Esophagus (tissue), 2 donors: Measurements from ENCODE around the gene TCERG1L. TPM values are rescaled to one million over a fixed set of nuclear protein-coding genes. Genes with fewer than 3 reads are reported as not detected.

ENCODE experiments used
- H3K27ac ChIP-seq, 2 donors: one replicate each; pipeline ENCODE4 v1.5.1; 2013; ENCODE audit warnings: low read depth in 2 of 2, mild to moderate bottlenecking in 2 of 2, inconsistent platforms in 1 of 2, low read length in 1 of 2, moderate library complexity in 1 of 2
- H3K27me3 ChIP-seq, 2 donors: one replicate each; pipeline ENCODE4 v1.6.1; 2013; ENCODE audit warnings: low read length in 2 of 2, control low read depth in 1 of 2, mild to moderate bottlenecking in 1 of 2; ENCODE audit not compliant: insufficient read depth in 2 of 2, control insufficient read depth in 1 of 2
- H3K36me3 ChIP-seq, 2 donors: one replicate each; pipeline ENCODE4 v1.6.1; 2013; ENCODE audit warnings: low read length in 1 of 2; ENCODE audit not compliant: control insufficient read depth in 2 of 2, insufficient read depth in 2 of 2
- H3K4me1 ChIP-seq, 2 donors: one replicate each; pipeline ENCODE4 v1.6.1; 2013; ENCODE audit warnings: low read length in 1 of 2; ENCODE audit not compliant: control insufficient read depth in 2 of 2, insufficient read depth in 2 of 2
- H3K4me3 ChIP-seq, 2 donors: one replicate each; pipeline ENCODE4 v1.5.1; 2013; ENCODE audit warnings: low read length in 2 of 2, mild to moderate bottlenecking in 2 of 2, low read depth in 1 of 2, moderate library complexity in 1 of 2
- H3K9me3 ChIP-seq, 2 donors: one replicate each; pipeline ENCODE4 v1.6.1; 2013; ENCODE audit warnings: mild to moderate bottlenecking in 2 of 2, low read depth in 1 of 2, low read length in 1 of 2, moderate library complexity in 1 of 2; ENCODE audit not compliant: control insufficient read depth in 2 of 2, insufficient read depth in 1 of 2
- WGBS, 2 donors: extraction: QIAGEN DNeasy Blood & Tissue Kit; methylation state at CpG; one replicate each; pipeline ENCODE4 v1.1.7; 2013; 5-methylcytosine and 5-hydroxymethylcytosine counted together
- polyA plus RNA-seq, 2 donors: library from polyadenylated mRNA; stranded (reverse); fragments of 200-250 nt; gene quantifications; one replicate each; pipeline ENCODE4 v1.2.3, GENCODE V29; 2013
- donor health status: healthy with polysubstance abuse.
- donor health status: Bipolar disorder and iron deficiency.

TCERG1L gene
- polyA plus RNA-seq, 2 donors: 0.48 TPM; not detected in 1

GRCh38 chr10:131149586-131149985, 161.9 kb downstream of the TCERG1L start:
- no peak overlapping the region for H3K4me3 ChIP-seq
- no peaks in the 10 kb centered on the region for H3K36me3 ChIP-seq
- H3K4me1 ChIP-seq: no peaks in the 10 kb centered on the region
- peaks cover 3% of the 10 kb centered on the region in 2 donors for H3K9me3 ChIP-seq
- no peaks in the 10 kb centered on the region for H3K27me3 ChIP-seq
- no peak overlapping the region for H3K27ac ChIP-seq
- 82 to 87% methylated on average over 10 of the region's 10 CpGs for WGBS, 2 donors

- no peaks in the 10 kb centered on the region for H3K4me1 ChIP-seq
- H3K27me3 ChIP-seq: no peaks in the 10 kb centered on the region
- H3K27ac ChIP-seq: no peak overlapping the region
- no peaks in the 10 kb centered on the region for H3K36me3 ChIP-seq
- WGBS, 2 donors: 72 to 91% methylated on average over 3 of the region's 3 CpGs
- H3K9me3 ChIP-seq: peaks cover 3% of the 10 kb centered on the region in 2 donors
- H3K4me3 ChIP-seq: no peak overlapping the region
These were observed 162.4 kb downstream of the TCERG1L start for GRCh38 chr10:131149111-131149510.

- Histone ChIP-seq H3K27ac (no peak overlapping the region), H3K36me3 (no peaks in the 10 kb centered on the region), H3K27me3 (no peaks in the 10 kb centered on the region), H3K9me3 (peaks cover 3% of the 10 kb centered on the region in 2 donors), H3K4me1 (no peaks in the 10 kb centered on the region), H3K4me3 (no peak overlapping the region)
- WGBS, 2 donors: 84 to 94% methylated on average over 3 of the region's 3 CpGs
These were observed 163.3 kb downstream of the TCERG1L start for GRCh38 chr10:131148270-131148669.

GRCh38 chr10:131147301-131147975, 164.1 kb downstream of the TCERG1L start:
- peaks cover 3% of the 10 kb centered on the region in 2 donors for H3K9me3 ChIP-seq
- H3K36me3 ChIP-seq: no peaks in the 10 kb centered on the region
- WGBS, 2 donors: 66 to 68% methylated on average over 27 of the region's 27 CpGs

GRCh38 chr10:131146790-131147189, 164.7 kb downstream of the TCERG1L start:
- Histone ChIP-seq H3K4me1 (no peaks in the 10 kb centered on the region), H3K4me3 (no peak overlapping the region), H3K36me3 (no peaks in the 10 kb centered on the region), H3K27me3 (no peaks in the 10 kb centered on the region), H3K9me3 (peaks cover 2 to 3% of the 10 kb centered on the region in 2 donors), H3K27ac (no peak overlapping the region)
- 71 to 75% methylated on average over 9 of the region's 9 CpGs for whole genome bisulfite sequencing, 2 donors

More at GRCh38 chr10:131147301-131147975, 164.1 kb downstream of the TCERG1L start:
- no peak overlapping the region for H3K27ac ChIP-seq
- H3K4me3 ChIP-seq: no peak overlapping the region
- no peaks in the 10 kb centered on the region for H3K27me3 ChIP-seq
- H3K4me1 ChIP-seq: no peaks in the 10 kb centered on the region

- Histone ChIP-seq H3K36me3 (no peaks in the 10 kb centered on the region), H3K27ac (no peak overlapping the region), H3K4me3 (no peak overlapping the region), H3K9me3 (peaks cover 2 to 3% of the 10 kb centered on the region in 2 donors), H3K4me1 (no peaks in the 10 kb centered on the region), H3K27me3 (no peaks in the 10 kb centered on the region)
- 67 to 78% methylated on average over 6 of the region's 6 CpGs for WGBS, 2 donors
These were observed 165.8 kb downstream of the TCERG1L start for GRCh38 chr10:131145756-131146155.

- no peak overlapping the region for H3K27ac ChIP-seq
- no peaks in the 10 kb centered on the region for H3K27me3 ChIP-seq
- H3K4me3 ChIP-seq: no peak overlapping the region
- peaks cover 2 to 3% of the 10 kb centered on the region in 2 donors for H3K9me3 ChIP-seq
- no peaks in the 10 kb centered on the region for H3K36me3 ChIP-seq
- 71 to 86% methylated on average over 9 of the region's 9 CpGs for WGBS, 2 donors
- no peaks in the 10 kb centered on the region for H3K4me1 ChIP-seq
These were observed 166.7 kb downstream of the TCERG1L start for GRCh38 chr10:131144711-131145375.

GRCh38 chr10:131144196-131144595, 167.3 kb downstream of the TCERG1L start:
- WGBS, 2 donors: 78 to 82% methylated on average over 13 of the region's 13 CpGs

GRCh38 chr10:131143425-131144165, 167.9 kb downstream of the TCERG1L start:
- H3K4me3 ChIP-seq: no peak overlapping the region
- H3K4me1 ChIP-seq: no peaks in the 10 kb centered on the region
- 83 to 85% methylated on average over 24 to 25 of the region's 25 CpGs for WGBS, 2 donors
- H3K9me3 ChIP-seq: peaks cover 2 to 3% of the 10 kb centered on the region in 2 donors
- no peak overlapping the region for H3K27ac ChIP-seq
- H3K27me3 ChIP-seq: no peaks in the 10 kb centered on the region
- no peaks in the 10 kb centered on the region for H3K36me3 ChIP-seq

More at GRCh38 chr10:131144196-131144595, 167.3 kb downstream of the TCERG1L start:
- Histone ChIP-seq H3K27ac (no peak overlapping the region), H3K4me3 (no peak overlapping the region), H3K9me3 (peaks cover 2 to 3% of the 10 kb centered on the region in 2 donors), H3K4me1 (no peaks in the 10 kb centered on the region), H3K27me3 (no peaks in the 10 kb centered on the region), H3K36me3 (no peaks in the 10 kb centered on the region)
